Upper lobe of right lung (tissue), 1 donor: Measurements from ENCODE around the gene HDAC7. TPM values are rescaled to one million over a fixed set of nuclear protein-coding genes. Genes with fewer than 3 reads are reported as not detected.
A peak's percentile ranks its signal among the peaks of the same experiment; 100 is the strongest.

ENCODE experiments used
- ATAC-seq: fragments of 200-7000 bp; cut with Tn5 transposase; one replicate; pipeline ENCODE4 v1.9.1; 2020; ENCODE audit warnings: mild to moderate bottlenecking, moderate library complexity
- DNase-seq: peaks from one replicate; pipeline ENCODE4 v3.0.0-alpha.2; 2020
- H3K27ac ChIP-seq: fragments of 200-600 bp; one replicate; pipeline ENCODE4 v1.8.0; 2022
- H3K27me3 ChIP-seq: fragments of 200-600 bp; one replicate; pipeline ENCODE4 v1.8.0; 2022; ENCODE audit warnings: mild to moderate bottlenecking
- H3K36me3 ChIP-seq: fragments of 200-600 bp; one replicate; pipeline ENCODE4 v1.8.0; 2022
- H3K4me1 ChIP-seq: fragments of 200-600 bp; one replicate; pipeline ENCODE4 v1.8.0; 2022
- H3K4me3 ChIP-seq: fragments of 200-600 bp; one replicate; pipeline ENCODE4 v1.8.0; 2022; ENCODE audit warnings: mild to moderate bottlenecking
- H3K9me3 ChIP-seq: fragments of 200-600 bp; one replicate; pipeline ENCODE4 v1.8.0; 2022
- CTCF ChIP-seq: fragments of 200-600 bp; IDR thresholded peaks from one replicate; pipeline ENCODE4 v1.8.0; 2022; ENCODE audit warnings: antibody characterized with exemption
- intact Hi-C: fragments of 100-400 bp; cut with DNase I; formaldehyde crosslinking; loops from one replicate; pipeline ENCODE4 v1.11.0; 2022
- total RNA-seq: library from RNA; stranded (reverse); fragmentation: NEBNext Ultra II Directional; extraction: Animal tissue kit (Norgen Biotek cat#: 25700); gene quantifications from one replicate; pipeline ENCODE4 v1.2.1, GENCODE V29; 2021
- donor health status: DM: no; HTN: yes; CAD: no; lungs with severe emphysema.

HDAC7 gene
- total RNA-seq, 1 donor from 2014 or later, result 135 TPM

- Histone ChIP-seq H3K4me3 (no peak overlapping the region), H3K36me3 (peaks cover 98% of the 10 kb centered on the region), H3K27me3 (no peaks in the 10 kb centered on the region), H3K4me1 (no peaks in the 10 kb centered on the region), H3K27ac (peak overlapping the region; percentile 6), H3K9me3 (no peaks in the 10 kb centered on the region)
- intact Hi-C loops, result no loop called here
- DNase-seq (no peak), ATAC-seq (no peak)
- TF ChIP-seq CTCF, result no peak
These were observed 32.9 kb downstream of the HDAC7 start for GRCh38 chr12:47786662-47787280.

GRCh38 chr12:47785887-47786661 is 33.6 kb downstream of the HDAC7 start:
- TF ChIP-seq CTCF, result no peak
- no peaks in the 10 kb centered on the region for H3K4me1 ChIP-seq
- DNase-seq (no peak), ATAC-seq (no peak)
- no peak overlapping the region for H3K4me3 ChIP-seq
- H3K9me3 ChIP-seq, result no peaks in the 10 kb centered on the region
- H3K36me3 ChIP-seq, result peaks cover 96% of the 10 kb centered on the region
- no peak overlapping the region for H3K27ac ChIP-seq
- H3K27me3 ChIP-seq, result no peaks in the 10 kb centered on the region
- intact Hi-C loops, result no loop called here

- intact Hi-C loops, result no loop called here
- H3K27ac ChIP-seq, result no peak overlapping the region
- H3K36me3 ChIP-seq, result peaks cover 88% of the 10 kb centered on the region
These were observed 34.4 kb downstream of the HDAC7 start for GRCh38 chr12:47785036-47785886.

GRCh38 chr12:47783821-47784819 is 35.6 kb downstream of the HDAC7 start:
- TF ChIP-seq CTCF, result no peak
- no peak for ATAC-seq
- Histone ChIP-seq H3K27me3 (no peaks in the 10 kb centered on the region), H3K4me1 (peaks cover under 1% of the 10 kb centered on the region), H3K36me3 (peaks cover 78% of the 10 kb centered on the region), H3K27ac (no peak overlapping the region), H3K9me3 (no peaks in the 10 kb centered on the region), H3K4me3 (no peak overlapping the region)
- DNase-seq, result no peak
- intact Hi-C loops, result no loop called here

More at GRCh38 chr12:47785036-47785886, 34.4 kb downstream of the HDAC7 start:
- no peak for DNase-seq
- ATAC-seq, result no peak
- no peaks in the 10 kb centered on the region for H3K27me3 ChIP-seq
- TF ChIP-seq CTCF, result no peak
- no peak overlapping the region for H3K4me3 ChIP-seq
- H3K4me1 ChIP-seq, result no peaks in the 10 kb centered on the region
- H3K9me3 ChIP-seq, result no peaks in the 10 kb centered on the region
